HEK293 (cell line): ENCODE results near the gene DNAJC22.
A peak's percentile ranks its signal among the peaks of the same experiment; 100 is the strongest.

ENCODE experiments used
- CTCF ChIA-PET: fragments of 350-600 bp; formaldehyde crosslinking; extraction: SDS; loops from one replicate; lab custom pipeline; 2021; ENCODE audit warnings: antibody characterized with exemption; lab: Yijun Ruan, JAX
- POLR2A ChIA-PET: fragments of 300-600 bp; formaldehyde crosslinking; extraction: SDS; loops from one replicate; lab custom pipeline; 2020; ENCODE audit warnings: antibody characterized with exemption, inconsistent platforms; lab: Yijun Ruan, JAX
- H3K27ac ChIP-seq: fragments of 200-500 bp; sonication (Bioruptor generic); 2 replicates; pipeline ENCODE4 v1.5.1; 2014; ENCODE audit warnings: low read depth, low read length, control low read depth, inconsistent platforms; ENCODE audit errors: extremely low read depth
- H3K36me3 ChIP-seq, 2 experiments: fragments of 200-500 bp in 1 of 2; sonication (Bioruptor generic) in 1 of 2; 1 replicate in 1 of 2; 2 replicates in 1 of 2; pipeline ENCODE4 v1.5.1; 2014 to 2017; ENCODE audit warnings: inconsistent platforms in 2 of 2, low read length in 2 of 2; ENCODE audit not compliant: control insufficient read depth in 2 of 2, insufficient read depth in 1 of 2
- H3K4me1 ChIP-seq: fragments of 200-500 bp; sonication (Bioruptor generic); 2 replicates; pipeline ENCODE4 v1.5.1; 2014; ENCODE audit warnings: mild to moderate bottlenecking, low read length, inconsistent platforms; ENCODE audit not compliant: control insufficient read depth, insufficient read depth
- H3K4me3 ChIP-seq: 2 replicates; pipeline ENCODE4 v1.5.1; 2011; ENCODE audit warnings: low read depth, mild to moderate bottlenecking, control low read depth, low read length, moderate library complexity
- H3K9me3 ChIP-seq: fragments of 200-500 bp; sonication (Bioruptor generic); 2 replicates; pipeline ENCODE4 v1.5.1; 2014; ENCODE audit warnings: low read depth, low read length, inconsistent platforms; ENCODE audit not compliant: control insufficient read depth, insufficient read depth
- HOXD13 ChIP-seq: sonication (generic); formaldehyde crosslinking; IDR thresholded peaks from 2 replicates; pipeline ENCODE4 v1.8.0; 2022; ENCODE audit warnings: missing genetic modification reagents, borderline replicate concordance
- KLF1 ChIP-seq: fragments of 450-650 bp; formaldehyde crosslinking; IDR thresholded peaks from 2 replicates; pipeline ENCODE4 v1.5.1; 2016; ENCODE audit warnings: missing biosample characterization, missing genetic modification characterization
- KLF17 ChIP-seq: fragments of 450-650 bp; formaldehyde crosslinking; IDR thresholded peaks from 2 replicates; pipeline ENCODE4 v1.5.1; 2016; ENCODE audit warnings: missing biosample characterization, missing genetic modification characterization
- MZF1 ChIP-seq: fragments of 450-650 bp; formaldehyde crosslinking; IDR thresholded peaks from 2 replicates; pipeline ENCODE4 v1.5.1; 2017; ENCODE audit warnings: missing biosample characterization, missing genetic modification characterization, borderline replicate concordance
- OSR2 ChIP-seq: fragments of 450-650 bp; formaldehyde crosslinking; IDR thresholded peaks from 2 replicates; pipeline ENCODE4 v1.5.1; 2016; ENCODE audit warnings: missing biosample characterization, missing genetic modification characterization
- PATZ1 ChIP-seq: fragments of 450-650 bp; formaldehyde crosslinking; IDR thresholded peaks from 2 replicates; pipeline ENCODE4 v1.5.1; 2016; ENCODE audit warnings: missing biosample characterization, missing genetic modification characterization
- PRDM6 ChIP-seq: fragments of 450-650 bp; formaldehyde crosslinking; IDR thresholded peaks from 2 replicates; pipeline ENCODE4 v1.5.1; 2017; ENCODE audit warnings: missing biosample characterization, missing genetic modification characterization
- SALL2 ChIP-seq: fragments of 450-650 bp; formaldehyde crosslinking; IDR thresholded peaks from 2 replicates; pipeline ENCODE4 v1.5.0; 2017; ENCODE audit warnings: missing biosample characterization, mild to moderate bottlenecking, missing genetic modification characterization, borderline replicate concordance
- YY1 ChIP-seq: fragments of 450-650 bp; formaldehyde crosslinking; IDR thresholded peaks from 2 replicates; pipeline ENCODE4 v1.5.1; 2018; ENCODE audit warnings: missing biosample characterization, missing genetic modification characterization
- ZBTB44 ChIP-seq: fragments of 450-650 bp; IDR thresholded peaks from 2 replicates; pipeline ENCODE4 v1.5.1; 2018; ENCODE audit warnings: missing biosample characterization, mild to moderate bottlenecking, missing genetic modification characterization
- ZBTB6 ChIP-seq: fragments of 450-650 bp; formaldehyde crosslinking; IDR thresholded peaks from 2 replicates; pipeline ENCODE4 v1.5.1; 2017; ENCODE audit warnings: missing biosample characterization, missing genetic modification characterization
- ZEB2 ChIP-seq: fragments of 450-650 bp; formaldehyde crosslinking; IDR thresholded peaks from 2 replicates; pipeline ENCODE4 v1.5.1; 2016; ENCODE audit warnings: missing biosample characterization, missing genetic modification characterization
- ZNF112 ChIP-seq: fragments of 450-650 bp; formaldehyde crosslinking; IDR thresholded peaks from 2 replicates; pipeline ENCODE4 v1.5.0; 2017; ENCODE audit warnings: missing biosample characterization, missing genetic modification characterization
- ZNF121 ChIP-seq: fragments of 450-650 bp; formaldehyde crosslinking; IDR thresholded peaks from 2 replicates; pipeline ENCODE4 v1.5.1; 2016; ENCODE audit warnings: missing biosample characterization, missing genetic modification characterization
- ZNF138 ChIP-seq: fragments of 450-650 bp; formaldehyde crosslinking; IDR thresholded peaks from 2 replicates; pipeline ENCODE4 v1.5.1; 2016; ENCODE audit warnings: missing biosample characterization, missing genetic modification characterization, borderline replicate concordance
- ZNF157 ChIP-seq: fragments of 450-650 bp; formaldehyde crosslinking; IDR thresholded peaks from 2 replicates; pipeline ENCODE4 v1.5.1; 2016; ENCODE audit warnings: missing biosample characterization, missing genetic modification characterization
- ZNF175 ChIP-seq: fragments of 450-650 bp; formaldehyde crosslinking; IDR thresholded peaks from 2 replicates; pipeline ENCODE4 v1.5.1; 2016; ENCODE audit warnings: missing biosample characterization, missing genetic modification characterization
- ZNF404 ChIP-seq: fragments of 450-650 bp; formaldehyde crosslinking; IDR thresholded peaks from 2 replicates; pipeline ENCODE4 v1.5.1; 2017; ENCODE audit warnings: missing biosample characterization, missing genetic modification characterization
- ZNF473 ChIP-seq: fragments of 450-650 bp; formaldehyde crosslinking; IDR thresholded peaks from 2 replicates; pipeline ENCODE4 v1.5.1; 2017; ENCODE audit warnings: missing biosample characterization, missing genetic modification characterization
- ZNF48 ChIP-seq: fragments of 450-650 bp; formaldehyde crosslinking; IDR thresholded peaks from 2 replicates; pipeline ENCODE4 v1.5.1; 2016; ENCODE audit warnings: missing biosample characterization, missing genetic modification characterization
- ZNF510 ChIP-seq: fragments of 450-650 bp; formaldehyde crosslinking; IDR thresholded peaks from 2 replicates; pipeline ENCODE4 v1.5.1; 2018; ENCODE audit warnings: mild to moderate bottlenecking, missing genetic modification characterization, missing biosample characterization; ENCODE audit not compliant: insufficient replicate concordance
- ZNF580 ChIP-seq: fragments of 450-650 bp; formaldehyde crosslinking; IDR thresholded peaks from 2 replicates; pipeline ENCODE4 v1.5.1; 2016; ENCODE audit warnings: missing biosample characterization, missing genetic modification characterization
- ZNF707 ChIP-seq: fragments of 450-650 bp; formaldehyde crosslinking; IDR thresholded peaks from 2 replicates; pipeline ENCODE4 v1.5.1; 2016; ENCODE audit warnings: missing biosample characterization, missing genetic modification characterization

The DNAJC22 gene

GRCh38 chr12:49369411-49370145 is 22.9 kb downstream of the DNAJC22 start (continued):
- TF ChIP-seq ZBTB6 (tag by site-specific recombination) (peak; percentile 72), YY1 (no peak)

- POLR2A ChIA-PET = no interaction called here
- Histone ChIP-seq H3K27ac (no peak overlapping the region), H3K9me3 (no peaks in the 10 kb centered on the region), H3K36me3 (peaks cover 0 to 4% of the 10 kb centered on the region in 2 experiments; a peak in 1 of 3 replicates), H3K4me3 (no peak overlapping the region), H3K4me1 (peaks cover 11% of the 10 kb centered on the region)
- CTCF ChIA-PET = interaction anchor here (0.7 to 6.0 kb wide), 5 partner anchors 10 to 39 kb away, joined by 3 to 41 read pairs (median 4); no protein-coding TSS in a partner anchor
- peak; percentile 96 for TF ChIP-seq ZNF121 (tag by site-specific recombination)
- TF ChIP-seq ZNF48 (tag by site-specific recombination) = no peak
- no peak for TF ChIP-seq HOXD13 (CRISPR knock-in tag)
- no peak for TF ChIP-seq ZNF510 (tag by site-specific recombination)
These were observed 23.9 kb downstream of the DNAJC22 start for GRCh38 chr12:49370539-49370938.

- Histone ChIP-seq H3K27ac (peak overlapping the region; percentile 1; the same call in 1 of the 2 replicates), H3K4me1 (peaks cover 4% of the 10 kb centered on the region), H3K36me3 (peaks cover 0 to 4% of the 10 kb centered on the region in 2 experiments; a peak in 1 of 3 replicates), H3K9me3 (no peaks in the 10 kb centered on the region), H3K4me3 (no peak overlapping the region)
- no peak for TF ChIP-seq ZNF138 (tag by site-specific recombination)
- no peak for TF ChIP-seq ZNF112 (tag by site-specific recombination)
- no peak for TF ChIP-seq YY1
- TF ChIP-seq PRDM6 (tag by site-specific recombination) = peak; percentile 32; the same call in 1 of the 2 replicates
- no peak for TF ChIP-seq SALL2 (tag by site-specific recombination)
- TF ChIP-seq ZNF404 = no peak
- no peak for TF ChIP-seq ZNF580 (tag by site-specific recombination)
- TF ChIP-seq ZNF707 (tag by site-specific recombination) = no peak
- no peak for TF ChIP-seq ZEB2 (tag by site-specific recombination)
- no peak for TF ChIP-seq MZF1 (tag by site-specific recombination)
- TF ChIP-seq KLF17 (tag by site-specific recombination) = no peak
- TF ChIP-seq OSR2 (tag by site-specific recombination) = peak; percentile 45; the same call in 1 of the 2 replicates
- TF ChIP-seq PATZ1 (tag by site-specific recombination) = no peak
- no peak for TF ChIP-seq KLF1 (tag by site-specific recombination)
- TF ChIP-seq ZNF473 (tag by site-specific recombination) = no peak
- TF ChIP-seq ZNF157 (tag by site-specific recombination) = no peak
- peak; percentile 85 for TF ChIP-seq ZBTB44 (tag by site-specific recombination)
- TF ChIP-seq ZNF175 (tag by site-specific recombination) = no peak
- CTCF ChIA-PET = interaction anchor here (0.7 to 3.1 kb wide), 3 partner anchors 9 to 38 kb away, joined by 4 to 13 read pairs (median 4); partner anchors contain the start of genes C1QL4 and SPATS2
- POLR2A ChIA-PET = interaction anchor here (3.1 kb wide), 1 partner anchor 8 kb away, joined by 18 read pairs; the partner anchor contains the start of gene SPATS2
These were observed 28.7 kb downstream of the DNAJC22 start for GRCh38 chr12:49375406-49375805.
